ENCODE measurements around the gene CBLC.
A peak's percentile ranks its signal among the peaks of the same experiment; 100 is the strongest.

The CBLC gene

GRCh38 chr19:44746946-44747738 is 30.5 kb upstream of the CBLC start:
- DNase-seq = peak; percentile 54 to 71

- DNase-seq = peak; percentile 65 to 69
Measured at GRCh38 chr19:44747739-44748425, 29.8 kb upstream of the CBLC start.

- peak in 1 of 2 experiments; percentile 69 for DNase-seq
Measured at GRCh38 chr19:44748426-44749254, 29.1 kb upstream of the CBLC start, which contains the start of gene BCL3. BCL3 (plus strand) TSS chr19:44748708; CDS start chr19:44748791, 83 bp downstream.

- DNase-seq = peak in 1 of 2 experiments; percentile 15
Measured at GRCh38 chr19:44749292-44749691, 28.4 kb upstream of the CBLC start.

- no peak for DNase-seq
Measured at GRCh38 chr19:44749994-44750393, 27.7 kb upstream of the CBLC start.

- no peak for DNase-seq
Measured at GRCh38 chr19:44752123-44752815, 25.4 kb upstream of the CBLC start.

- DNase-seq = peak; percentile 94 to 97
Measured at GRCh38 chr19:44752816-44753625, 24.7 kb upstream of the CBLC start.

- DNase-seq = no peak
Measured at GRCh38 chr19:44753626-44753931, 24.1 kb upstream of the CBLC start.

- peak; percentile 62 to 80 for DNase-seq
Measured at GRCh38 chr19:44753932-44754749, 23.5 kb upstream of the CBLC start.

- DNase-seq = no peak
Measured at GRCh38 chr19:44754750-44755080, 23.0 kb upstream of the CBLC start.

GRCh38 chr19:44755219-44755618 is 22.5 kb upstream of the CBLC start:
- DNase-seq = no peak

GRCh38 chr19:44756089-44756562 is 21.6 kb upstream of the CBLC start:
- DNase-seq = no peak

- no peak for DNase-seq
Measured at GRCh38 chr19:44757057-44757734, 20.5 kb upstream of the CBLC start.

GRCh38 chr19:44757735-44758505 is 19.8 kb upstream of the CBLC start:
- DNase-seq = no peak

GRCh38 chr19:44758596-44758995 is 19.1 kb upstream of the CBLC start:
- no peak for DNase-seq

- DNase-seq = no peak
Measured at GRCh38 chr19:44759083-44759804, 18.4 kb upstream of the CBLC start.

- DNase-seq = no peak
Measured at GRCh38 chr19:44762038-44762437, 15.7 kb upstream of the CBLC start.

- peak; percentile 88 to 90 for DNase-seq
Measured at GRCh38 chr19:44765033-44765948, 12.4 kb upstream of the CBLC start.

Measured in AML-193 (cell line).